Esophagus (tissue), 2 donors: ENCODE results near the gene ZNF784. TPM values are rescaled to one million over a fixed set of nuclear protein-coding genes. Genes with fewer than 3 reads are reported as not detected.

Source experiments
- H3K27ac ChIP-seq, 2 donors: one replicate each; pipeline ENCODE4 v1.5.1; 2013; ENCODE audit warnings: low read depth in 2 of 2, mild to moderate bottlenecking in 2 of 2, inconsistent platforms in 1 of 2, low read length in 1 of 2, moderate library complexity in 1 of 2
- H3K27me3 ChIP-seq, 2 donors: one replicate each; pipeline ENCODE4 v1.6.1; 2013; ENCODE audit warnings: low read length in 2 of 2, control low read depth in 1 of 2, mild to moderate bottlenecking in 1 of 2; ENCODE audit not compliant: insufficient read depth in 2 of 2, control insufficient read depth in 1 of 2
- H3K36me3 ChIP-seq, 2 donors: one replicate each; pipeline ENCODE4 v1.6.1; 2013; ENCODE audit warnings: low read length in 1 of 2; ENCODE audit not compliant: control insufficient read depth in 2 of 2, insufficient read depth in 2 of 2
- H3K4me1 ChIP-seq, 2 donors: one replicate each; pipeline ENCODE4 v1.6.1; 2013; ENCODE audit warnings: low read length in 1 of 2; ENCODE audit not compliant: control insufficient read depth in 2 of 2, insufficient read depth in 2 of 2
- H3K4me3 ChIP-seq, 2 donors: one replicate each; pipeline ENCODE4 v1.5.1; 2013; ENCODE audit warnings: low read length in 2 of 2, mild to moderate bottlenecking in 2 of 2, low read depth in 1 of 2, moderate library complexity in 1 of 2
- H3K9me3 ChIP-seq, 2 donors: one replicate each; pipeline ENCODE4 v1.6.1; 2013; ENCODE audit warnings: mild to moderate bottlenecking in 2 of 2, low read depth in 1 of 2, low read length in 1 of 2, moderate library complexity in 1 of 2; ENCODE audit not compliant: control insufficient read depth in 2 of 2, insufficient read depth in 1 of 2
- WGBS, 2 donors: extraction: QIAGEN DNeasy Blood & Tissue Kit; methylation state at CpG; one replicate each; pipeline ENCODE4 v1.1.7; 2013; 5-methylcytosine and 5-hydroxymethylcytosine counted together
- polyA plus RNA-seq, 2 donors: library from polyadenylated mRNA; stranded (reverse); fragments of 200-250 nt; gene quantifications; one replicate each; pipeline ENCODE4 v1.2.3, GENCODE V29; 2013
- donor health status: healthy with polysubstance abuse.
- donor health status: Bipolar disorder and iron deficiency.

ZNF784 gene
- polyA plus RNA-seq, 2 donors, result 5.2 to 5.9 TPM

- H3K4me3 ChIP-seq, result peak overlapping the region; percentile 58 to 96
Observed at GRCh38 chr19:55640043-55640576, 15.7 kb upstream of the ZNF784 start.

DNA sequence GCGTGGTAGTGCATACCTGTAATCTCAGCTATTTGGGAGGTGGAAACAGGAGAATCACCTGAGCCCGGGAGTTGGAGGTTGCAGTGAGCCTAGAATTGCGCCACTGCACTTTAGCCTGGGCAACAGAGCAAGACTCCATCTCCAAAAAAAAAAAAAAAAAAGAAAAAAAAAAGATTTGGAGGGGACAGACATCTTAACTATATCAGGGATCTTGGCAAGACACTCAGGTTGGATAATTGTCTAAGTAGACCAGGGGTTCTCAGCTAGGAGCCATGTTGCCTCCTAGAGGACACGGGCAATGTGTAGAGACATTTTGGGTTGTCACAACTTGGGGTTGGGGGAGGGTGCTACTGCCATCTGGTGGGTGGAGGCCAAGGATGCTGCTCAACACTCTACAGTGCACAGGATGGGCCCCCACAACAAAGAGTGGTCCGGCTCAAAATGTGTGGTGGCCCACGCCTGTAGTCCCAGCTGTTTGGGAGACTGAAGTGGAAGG, 14.5 kb upstream of the ZNF784 start:
- H3K36me3 ChIP-seq, result no peaks in the 10 kb centered on the region
- WGBS, 2 donors, result 86 to 88% methylated on average over 6 of the region's 6 CpGs
- no peaks in the 10 kb centered on the region for H3K9me3 ChIP-seq
- H3K4me1 ChIP-seq, result peaks cover 11 to 19% of the 10 kb centered on the region in 2 donors
- no peak overlapping the region for H3K27ac ChIP-seq
- no peak overlapping the region for H3K4me3 ChIP-seq
- no peaks in the 10 kb centered on the region for H3K27me3 ChIP-seq

More at GRCh38 chr19:55640043-55640576, 15.7 kb upstream of the ZNF784 start:
- no peaks in the 10 kb centered on the region for H3K9me3 ChIP-seq
- peaks cover 0 to 7% of the 10 kb centered on the region in 2 donors for H3K36me3 ChIP-seq
- peak overlapping the region; percentile 86 to 91 for H3K27ac ChIP-seq
- peaks cover 11 to 28% of the 10 kb centered on the region in 2 donors for H3K4me1 ChIP-seq
- 13 to 21% methylated on average over 36 to 38 of the region's 38 CpGs for WGBS, 2 donors
- no peaks in the 10 kb centered on the region for H3K27me3 ChIP-seq

GRCh38 chr19:55637534-55637933, 13.2 kb upstream of the ZNF784 start:
- Histone ChIP-seq H3K36me3 (no peaks in the 10 kb centered on the region), H3K27me3 (no peaks in the 10 kb centered on the region), H3K4me1 (peaks cover 7 to 19% of the 10 kb centered on the region in 2 donors), H3K4me3 (no peak overlapping the region), H3K27ac (no peak overlapping the region), H3K9me3 (no peaks in the 10 kb centered on the region)
- 72 to 75% methylated on average over 11 of the region's 11 CpGs for WGBS, 2 donors

DNA sequence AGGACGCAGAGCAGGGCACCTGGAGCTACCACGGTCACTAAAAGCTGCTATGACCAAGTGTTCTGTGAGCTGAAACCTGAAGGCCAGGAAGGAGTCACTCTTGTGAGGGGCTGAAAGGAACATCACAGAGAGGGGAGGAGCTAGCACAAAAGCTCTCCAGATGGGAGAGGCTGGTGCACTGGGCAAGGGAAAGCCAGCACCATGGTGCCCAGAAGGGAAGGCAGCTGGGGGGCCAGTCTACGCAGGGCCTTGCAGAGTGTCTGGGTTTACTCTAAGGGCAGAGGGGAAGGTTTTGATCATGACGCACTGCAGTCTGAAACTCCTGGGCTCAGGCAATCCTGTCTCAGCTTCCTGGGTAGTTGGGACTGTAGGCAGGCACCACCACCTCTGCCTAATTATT, 12.4 kb upstream of the ZNF784 start:
- H3K36me3 ChIP-seq, result no peaks in the 10 kb centered on the region
- peaks cover 4 to 17% of the 10 kb centered on the region in 2 donors for H3K4me1 ChIP-seq
- H3K27ac ChIP-seq, result peak overlapping the region in 1 of 2 donors; percentile 47
- WGBS, 2 donors, result 85% methylated on average over 4 of the region's 4 CpGs
- no peak overlapping the region for H3K4me3 ChIP-seq
- no peaks in the 10 kb centered on the region for H3K9me3 ChIP-seq
- H3K27me3 ChIP-seq, result no peaks in the 10 kb centered on the region

DNA sequence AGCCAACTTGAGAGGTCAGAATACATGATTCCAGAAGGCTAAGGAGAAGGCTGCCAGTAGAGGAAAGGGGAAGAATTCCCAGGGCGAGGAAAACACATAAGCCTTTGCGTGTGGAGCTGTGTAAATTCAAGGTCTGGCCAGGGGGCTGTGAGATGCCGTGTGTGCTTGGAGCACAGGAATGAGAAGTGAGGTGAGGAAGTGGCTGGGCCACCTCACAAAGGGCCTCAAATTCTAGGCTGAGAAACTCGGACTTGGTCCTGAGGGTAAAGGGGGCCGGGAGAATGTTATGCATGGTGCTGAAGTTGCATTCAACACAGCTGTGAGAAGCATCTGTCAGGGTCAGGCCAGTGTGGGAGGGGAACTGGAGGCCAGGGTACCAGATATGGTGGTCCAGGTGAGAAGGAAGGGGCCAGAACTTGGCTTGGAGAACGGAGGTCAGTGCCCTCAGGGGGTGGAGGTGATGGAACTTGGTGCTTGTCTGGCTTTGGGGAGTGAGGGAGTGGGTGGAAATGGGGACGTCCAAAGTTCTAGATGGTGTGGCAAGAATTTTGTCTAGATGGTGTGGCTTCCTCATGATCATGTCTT, 11.6 kb upstream of the ZNF784 start:
- WGBS, 2 donors, result 57 to 61% methylated on average over 7 of the region's 7 CpGs
- Histone ChIP-seq H3K4me3 (peak overlapping the region in 1 of 2 donors; percentile 90), H3K27me3 (no peaks in the 10 kb centered on the region), H3K9me3 (no peaks in the 10 kb centered on the region), H3K36me3 (no peaks in the 10 kb centered on the region), H3K4me1 (peaks cover 4 to 17% of the 10 kb centered on the region in 2 donors), H3K27ac (peak overlapping the region; percentile 97 to 99)

GRCh38 chr19:55635334-55635717, 11.0 kb upstream of the ZNF784 start:
- H3K4me3 ChIP-seq, result peak overlapping the region; percentile 90 to 97
- H3K27me3 ChIP-seq, result no peaks in the 10 kb centered on the region
- peaks cover 4 to 17% of the 10 kb centered on the region in 2 donors for H3K4me1 ChIP-seq
- H3K9me3 ChIP-seq, result no peaks in the 10 kb centered on the region
- peak overlapping the region; percentile 97 to 99 for H3K27ac ChIP-seq
- WGBS, 2 donors, result 5 to 10% methylated on average over 9 of the region's 9 CpGs
- H3K36me3 ChIP-seq, result no peaks in the 10 kb centered on the region

DNA sequence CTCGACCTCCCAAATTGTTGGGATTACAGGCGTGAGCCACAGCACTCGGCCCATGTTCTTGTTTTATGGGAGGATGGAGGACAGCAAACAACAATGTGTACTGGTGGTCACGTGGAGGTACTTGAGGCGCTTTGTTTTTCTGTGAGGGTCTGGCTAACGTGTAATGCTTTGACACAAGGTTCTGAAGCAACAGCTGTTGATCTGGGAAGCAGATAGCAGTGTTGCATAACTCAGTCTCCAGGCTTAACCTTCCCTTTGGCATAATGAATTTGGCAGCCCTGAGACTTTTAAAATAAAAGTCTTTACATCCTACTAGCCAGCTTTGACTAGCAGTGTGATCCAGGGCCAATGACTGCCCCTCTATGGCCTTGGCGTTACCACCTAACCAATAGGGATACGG, 9.5 kb upstream of the ZNF784 start:
- Histone ChIP-seq H3K27ac (no peak overlapping the region), H3K4me1 (peaks cover 4 to 13% of the 10 kb centered on the region in 2 donors)
- WGBS, 2 donors, result 82 to 85% methylated on average over 8 of the region's 8 CpGs

DNA sequence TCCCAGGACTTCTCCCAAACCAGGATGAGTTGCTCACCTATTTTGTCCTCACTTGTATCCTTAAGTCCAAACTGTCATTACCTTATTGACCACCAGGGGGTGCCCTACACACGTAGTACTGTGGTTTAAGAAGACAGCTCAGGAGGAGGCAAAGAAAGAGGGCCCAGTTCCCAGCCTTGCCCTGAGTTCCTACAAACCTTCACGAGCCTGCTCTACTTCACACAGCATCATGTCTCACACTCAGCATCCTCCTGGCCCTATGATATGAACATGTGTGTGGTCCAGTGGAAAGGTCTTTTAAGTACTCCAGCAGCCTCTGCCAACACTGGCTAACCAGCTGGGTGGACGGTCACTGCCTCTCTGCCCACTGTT, 8.1 kb upstream of the ZNF784 start:
- peaks cover 4 to 13% of the 10 kb centered on the region in 2 donors for H3K4me1 ChIP-seq
- no peaks in the 10 kb centered on the region for H3K27me3 ChIP-seq
- 29 to 31% methylated on average over 3 of the region's 3 CpGs for WGBS, 2 donors
- H3K9me3 ChIP-seq, result no peaks in the 10 kb centered on the region
- H3K4me3 ChIP-seq, result no peak overlapping the region
- no peaks in the 10 kb centered on the region for H3K36me3 ChIP-seq
- H3K27ac ChIP-seq, result peak overlapping the region in 1 of 2 donors; percentile 70

More for the DNA sequence above, 9.5 kb upstream of the ZNF784 start:
- Histone ChIP-seq H3K36me3 (no peaks in the 10 kb centered on the region), H3K4me3 (no peak overlapping the region), H3K9me3 (no peaks in the 10 kb centered on the region), H3K27me3 (no peaks in the 10 kb centered on the region)

DNA sequence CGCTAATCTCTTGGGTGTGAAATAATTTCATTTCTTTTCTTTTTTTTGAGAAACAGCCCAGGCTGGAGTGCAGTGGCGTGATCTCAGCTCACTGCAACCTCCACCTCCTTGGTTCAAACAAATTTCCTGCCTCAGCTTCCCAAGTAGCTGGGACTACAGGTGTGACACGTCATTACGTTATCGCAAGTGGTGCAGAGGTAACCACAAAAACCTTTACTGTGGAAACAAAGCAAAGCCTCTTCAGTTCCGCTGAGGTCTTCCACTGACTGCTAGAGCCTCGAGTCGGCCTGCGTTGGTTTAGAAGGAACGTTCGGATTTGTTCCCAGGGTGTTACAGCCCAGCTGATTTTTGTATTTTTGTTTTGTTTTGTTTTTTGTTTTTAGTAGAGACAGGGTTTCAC, 2.0 kb upstream of the ZNF784 start:
- Histone ChIP-seq H3K9me3 (no peaks in the 10 kb centered on the region), H3K36me3 (peaks cover 0 to 4% of the 10 kb centered on the region in 2 donors), H3K27ac (no peak overlapping the region), H3K4me3 (no peak overlapping the region), H3K4me1 (peaks cover 0 to 1% of the 10 kb centered on the region in 2 donors), H3K27me3 (no peaks in the 10 kb centered on the region)
- 62 to 83% methylated on average over 11 of the region's 11 CpGs for WGBS, 2 donors

DNA sequence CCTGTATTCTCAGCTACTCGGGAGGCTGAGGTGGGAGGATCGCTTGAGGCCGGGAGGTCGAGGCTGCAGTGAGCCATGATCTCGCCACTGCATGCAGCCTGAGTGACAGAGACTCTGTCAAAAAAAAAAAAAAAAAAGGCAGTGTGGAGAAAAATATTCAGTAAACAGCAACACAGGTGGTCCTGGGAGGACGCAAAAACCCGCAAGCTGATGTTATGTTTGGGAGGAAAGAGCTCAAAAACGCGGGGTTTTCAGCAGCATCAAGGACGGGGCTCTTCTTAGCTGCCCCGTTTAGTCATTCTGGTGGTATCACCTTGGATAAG, 599 bp upstream of the ZNF784 start:
- Histone ChIP-seq H3K27ac (peak overlapping the region; percentile 96 to 98), H3K4me1 (peaks cover 0 to 1% of the 10 kb centered on the region in 2 donors), H3K9me3 (no peaks in the 10 kb centered on the region), H3K36me3 (peaks cover 0 to 8% of the 10 kb centered on the region in 2 donors), H3K4me3 (peak overlapping the region in 1 of 2 donors; percentile 46), H3K27me3 (no peaks in the 10 kb centered on the region)
- 36 to 43% methylated on average over 11 of the region's 11 CpGs for WGBS, 2 donors
